ENCODE results near the gene STX1A.

Gene STX1A

DNA sequence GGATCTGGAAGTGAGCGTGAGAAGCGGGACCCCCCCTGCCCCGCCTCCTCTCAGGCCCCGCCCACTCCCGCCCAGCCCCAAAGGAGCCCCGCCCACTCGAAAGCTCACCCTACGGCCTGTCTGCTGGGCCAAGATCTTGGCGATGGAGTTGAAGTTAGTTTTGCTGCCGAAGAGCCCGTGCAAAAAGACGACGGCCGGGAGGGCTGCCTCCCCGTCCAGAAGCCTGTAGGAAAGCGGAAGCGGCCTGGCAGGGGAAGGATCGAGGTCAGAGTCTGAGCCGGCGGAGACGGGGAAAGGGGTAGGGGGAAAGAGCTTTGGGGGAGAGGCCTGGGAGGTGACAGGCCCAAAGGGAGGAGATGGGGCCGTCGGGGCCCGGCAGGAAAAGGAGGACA lies 18.7 kb upstream of the STX1A start (continued):
- no peak for TF ChIP-seq ZNF26 (tag by site-specific recombination; IDR thresholded peaks at IDR 0.05)
- no peak for TF ChIP-seq ZBTB20 (tag by site-specific recombination; IDR thresholded peaks at IDR 0.05)
- TF ChIP-seq ZNF184 (tag by site-specific recombination; IDR thresholded peaks at IDR 0.05) = no peak
- TF ChIP-seq ZNF416 (tag by site-specific recombination; IDR thresholded peaks at IDR 0.05) = no peak
- no peak for TF ChIP-seq ZNF155 (tag by site-specific recombination; IDR thresholded peaks at IDR 0.05)
- TF ChIP-seq, protein P1, sequence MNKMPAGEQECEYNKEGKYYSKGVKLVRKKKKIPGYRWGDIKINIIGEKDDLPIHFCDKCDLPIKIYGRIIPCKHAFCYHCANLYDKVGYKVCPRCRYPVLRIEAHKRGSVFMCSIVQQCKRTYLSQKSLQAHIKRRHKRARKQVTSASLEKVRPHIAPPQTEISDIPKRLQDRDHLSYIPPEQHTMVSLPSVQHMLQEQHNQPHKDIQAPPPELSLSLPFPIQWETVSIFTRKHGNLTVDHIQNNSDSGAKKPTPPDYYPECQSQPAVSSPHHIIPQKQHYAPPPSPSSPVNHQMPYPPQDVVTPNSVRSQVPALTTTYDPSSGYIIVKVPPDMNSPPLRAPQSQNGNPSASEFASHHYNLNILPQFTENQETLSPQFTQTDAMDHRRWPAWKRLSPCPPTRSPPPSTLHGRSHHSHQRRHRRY (tag by site-specific recombination; IDR thresholded peaks at IDR 0.05) = no peak
- 0 out of 2 replicates have a peak, but pooled peaks have one; percentile 9 for TF ChIP-seq ZFHX2 (tag by site-specific recombination; conservative IDR thresholded peaks at IDR 0.05)
- TF ChIP-seq ZFP69B (tag by site-specific recombination; IDR thresholded peaks at IDR 0.05) = peak; percentile 64; the same call in 1 of the 2 replicates
- TF ChIP-seq, protein P2, sequence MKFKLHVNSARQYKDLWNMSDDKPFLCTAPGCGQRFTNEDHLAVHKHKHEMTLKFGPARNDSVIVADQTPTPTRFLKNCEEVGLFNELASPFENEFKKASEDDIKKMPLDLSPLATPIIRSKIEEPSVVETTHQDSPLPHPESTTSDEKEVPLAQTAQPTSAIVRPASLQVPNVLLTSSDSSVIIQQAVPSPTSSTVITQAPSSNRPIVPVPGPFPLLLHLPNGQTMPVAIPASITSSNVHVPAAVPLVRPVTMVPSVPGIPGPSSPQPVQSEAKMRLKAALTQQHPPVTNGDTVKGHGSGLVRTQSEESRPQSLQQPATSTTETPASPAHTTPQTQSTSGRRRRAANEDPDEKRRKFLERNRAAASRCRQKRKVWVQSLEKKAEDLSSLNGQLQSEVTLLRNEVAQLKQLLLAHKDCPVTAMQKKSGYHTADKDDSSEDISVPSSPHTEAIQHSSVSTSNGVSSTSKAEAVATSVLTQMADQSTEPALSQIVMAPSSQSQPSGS (tag by site-specific recombination; IDR thresholded peaks at IDR 0.05; ENCODE audit: low read depth) = no peak
- peak; percentile 23; the same call in 1 of the 2 replicates for TF ChIP-seq ZNF561 (tag by site-specific recombination; IDR thresholded peaks at IDR 0.05; ENCODE audit: borderline replicate concordance)
- TF ChIP-seq ZBTB8A (tag by site-specific recombination; IDR thresholded peaks at IDR 0.05) = no peak
- TF ChIP-seq ZNF777 (tag by site-specific recombination; IDR thresholded peaks at IDR 0.05; ENCODE audit: borderline replicate concordance) = peak; percentile 49; the same call in 1 of the 2 replicates
- no peak for TF ChIP-seq KLF10 (tag by site-specific recombination; IDR thresholded peaks at IDR 0.05)
- no peak for TF ChIP-seq ZNF558 (tag by site-specific recombination; IDR thresholded peaks at IDR 0.05)
- TF ChIP-seq ZNF311 (tag by site-specific recombination; IDR thresholded peaks at IDR 0.05; ENCODE audit: borderline replicate concordance) = no peak
- no peak for TF ChIP-seq ZNF132 (tag by site-specific recombination; IDR thresholded peaks at IDR 0.05; ENCODE audit: borderline replicate concordance)
- TF ChIP-seq HOXD13 (CRISPR knock-in tag; IDR thresholded peaks at IDR 0.05; ENCODE audit: borderline replicate concordance) = no peak
- TF ChIP-seq ZNF23 (tag by site-specific recombination; IDR thresholded peaks at IDR 0.05; ENCODE audit: borderline replicate concordance) = no peak
- TF ChIP-seq ZNF521 (tag by site-specific recombination; IDR thresholded peaks at IDR 0.05) = no peak
- TF ChIP-seq ZNF596 (tag by site-specific recombination; IDR thresholded peaks at IDR 0.05) = no peak
- no peak for TF ChIP-seq ZNF433 (tag by site-specific recombination; IDR thresholded peaks at IDR 0.05; ENCODE audit: low read depth)
- TF ChIP-seq ZNF274 (IDR thresholded peaks at IDR 0.05; ENCODE audit: low read length) = no peak
- TF ChIP-seq ZNF274 (tag by site-specific recombination; IDR thresholded peaks at IDR 0.05; ENCODE audit: borderline replicate concordance) = no peak
- no peak for TF ChIP-seq PBX3 (CRISPR knock-in tag; IDR thresholded peaks at IDR 0.05)
- no peak for TF ChIP-seq ZNF621 (tag by site-specific recombination; IDR thresholded peaks at IDR 0.05)
- no peak for TF ChIP-seq ZSCAN30 (tag by site-specific recombination; IDR thresholded peaks at IDR 0.05)
- no peak for TF ChIP-seq ZNF138 (tag by site-specific recombination; IDR thresholded peaks at IDR 0.05; ENCODE audit: borderline replicate concordance)
- no peak; the same call in 1 of the 2 replicates for TF ChIP-seq ZFP37 (tag by site-specific recombination; IDR thresholded peaks at IDR 0.05)
- TF ChIP-seq, protein P3, sequence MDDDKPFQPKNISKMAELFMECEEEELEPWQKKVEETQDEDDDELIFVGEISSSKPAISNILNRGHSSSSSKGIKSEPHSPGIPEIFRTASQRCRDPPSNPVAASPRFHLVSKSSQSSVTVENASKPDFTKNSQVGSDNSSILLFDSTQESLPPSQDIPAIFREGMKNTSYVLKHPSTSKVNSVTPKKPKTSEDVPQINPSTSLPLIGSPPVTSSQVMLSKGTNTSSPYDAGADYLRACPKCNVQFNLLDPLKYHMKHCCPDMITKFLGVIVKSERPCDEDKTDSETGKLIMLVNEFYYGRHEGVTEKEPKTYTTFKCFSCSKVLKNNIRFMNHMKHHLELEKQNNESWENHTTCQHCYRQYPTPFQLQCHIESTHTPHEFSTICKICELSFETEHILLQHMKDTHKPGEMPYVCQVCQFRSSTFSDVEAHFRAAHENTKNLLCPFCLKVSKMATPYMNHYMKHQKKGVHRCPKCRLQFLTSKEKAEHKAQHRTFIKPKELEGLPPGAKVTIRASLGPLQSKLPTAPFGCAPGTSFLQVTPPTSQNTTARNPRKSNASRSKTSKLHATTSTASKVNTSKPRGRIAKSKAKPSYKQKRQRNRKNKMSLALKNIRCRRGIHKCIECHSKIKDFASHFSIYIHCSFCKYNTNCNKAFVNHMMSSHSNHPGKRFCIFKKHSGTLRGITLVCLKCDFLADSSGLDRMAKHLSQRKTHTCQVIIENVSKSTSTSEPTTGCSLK (tag by site-specific recombination; IDR thresholded peaks at IDR 0.05) = no peak
- no peak for TF ChIP-seq SCRT1 (tag by site-specific recombination; IDR thresholded peaks at IDR 0.05; ENCODE audit: borderline replicate concordance)
- TF ChIP-seq ZNF202 (tag by site-specific recombination; IDR thresholded peaks at IDR 0.05; ENCODE audit: borderline replicate concordance) = no peak
- no peak for TF ChIP-seq ZNF394 (tag by site-specific recombination; IDR thresholded peaks at IDR 0.05; ENCODE audit: borderline replicate concordance)

All from HEK293 (cell line).